HEK293T (cell line): ENCODE measurements around the gene SNX1.

Experiments
- ARNT ChIP-seq: fragments of 450-650 bp; IDR thresholded peaks from 2 replicates; pipeline ENCODE4 v1.6.1; 2017; ENCODE audit warnings: mild to moderate bottlenecking
- CTBP1 ChIP-seq: fragments of 450-650 bp; IDR thresholded peaks from 2 replicates; pipeline ENCODE4 v1.6.1; 2016; ENCODE audit warnings: borderline replicate concordance
- ELF4 ChIP-seq: fragments of 450-650 bp; IDR thresholded peaks from 2 replicates; pipeline ENCODE4 v1.6.1; 2017; ENCODE audit warnings: antibody characterized with exemption
- FOXA1 ChIP-seq: fragments of 450-650 bp; IDR thresholded peaks from 2 replicates; pipeline ENCODE4 v1.6.1; 2016; ENCODE audit warnings: mild to moderate bottlenecking

- TF ChIP-seq FOXA1 (no peak), ARNT (no peak), CTBP1 (no peak), ELF4 (no peak)
Observed at GRCh38 chr15:64146041-64146440, 50.3 kb downstream of the SNX1 start.
